SK-N-SH (cell line): ENCODE data around the gene RP2. TPM values are rescaled to one million over a fixed set of nuclear protein-coding genes. Genes with fewer than 3 reads are reported as not detected.

Experiments used
- CTCF ChIA-PET: fragments of 300-600, 350-600 bp; formaldehyde crosslinking; extraction: SDS; loops from one replicate; lab custom pipeline; 2021; lab: Yijun Ruan, JAX
- POLR2A ChIA-PET: fragments of 350-600 bp; sonication (Branson Sonifier 250); formaldehyde crosslinking; extraction: SDS; loops from one replicate; lab custom pipeline; 2020; ENCODE audit warnings: antibody characterized with exemption, inconsistent platforms; lab: Yijun Ruan, JAX
- DNase-seq: peaks from one replicate; pipeline ENCODE4 v3.0.0; 2012
- H2AFZ ChIP-seq: fragments of 200-600 bp; sonication (generic); 2 replicates; pipeline ENCODE4 v1.8.1; 2016; ENCODE audit warnings: antibody characterized with exemption, mild to moderate bottlenecking, low read depth
- H3F3A ChIP-seq: fragments of 200-600 bp; sonication (generic); replicated peaks from 2 replicates; pipeline ENCODE3; 2016; ENCODE audit warnings: antibody characterized with exemption, mild to moderate bottlenecking; ENCODE audit not compliant: insufficient read depth
- H3K27ac ChIP-seq, 2 experiments: fragments of 200-500 bp in 1 of 2; fragments of 200-600 bp in 1 of 2; sonication (Bioruptor generic) in 1 of 2; sonication (generic), shearing (Covaris generic) in 1 of 2; 2 replicates each; pipeline versions ENCODE4 v1.5.1 to v1.6.1; 2014 to 2016; ENCODE audit warnings: low read depth in 2 of 2, inconsistent platforms in 1 of 2, low read length in 1 of 2, mild to moderate bottlenecking in 1 of 2, mixed read lengths in 1 of 2
- H3K27me3 ChIP-seq: fragments of 200-600 bp; sonication (generic), shearing (Covaris generic); 2 replicates; pipeline ENCODE4 v1.6.1; 2016; ENCODE audit warnings: mixed run types; ENCODE audit not compliant: insufficient read depth
- H3K36me3 ChIP-seq, 2 experiments: fragments of 200-500 bp in 1 of 2; fragments of 200-600 bp in 1 of 2; sonication (Bioruptor generic) in 1 of 2; sonication (generic) in 1 of 2; replicated peaks in 1 of 2; 2 replicates each; pipeline versions ENCODE3 to v1.5.1; 2014 to 2016; ENCODE audit warnings: low read length in 1 of 2, mild to moderate bottlenecking in 1 of 2; ENCODE audit not compliant: insufficient read depth in 2 of 2, control insufficient read depth in 1 of 2
- H3K4me1 ChIP-seq, 2 experiments: fragments of 200-500 bp in 1 of 2; fragments of 200-600 bp in 1 of 2; sonication (Bioruptor generic) in 1 of 2; sonication (generic), shearing (Covaris generic) in 1 of 2; 2 replicates each; pipeline versions ENCODE4 v1.5.1 to v1.6.1; 2014 to 2016; ENCODE audit warnings: low read depth in 1 of 2, low read length in 1 of 2, mixed run types in 1 of 2; ENCODE audit not compliant: insufficient read depth in 2 of 2, control insufficient read depth in 1 of 2
- H3K4me2 ChIP-seq: fragments of 200-600 bp; sonication (generic), shearing (Covaris generic); 2 replicates; pipeline ENCODE4 v1.6.1; 2017; ENCODE audit warnings: mixed run types
- H3K4me3 ChIP-seq, 2 experiments: fragments of 200-500 bp in 1 of 2; fragments of 200-600 bp in 1 of 2; sonication (Bioruptor generic) in 1 of 2; sonication (generic), shearing (Covaris generic) in 1 of 2; 2 replicates each; pipeline versions ENCODE4 v1.5.1 to v1.8.1; 2014 to 2016; ENCODE audit warnings: low read depth in 2 of 2, inconsistent platforms in 1 of 2, low read length in 1 of 2, mild to moderate bottlenecking in 1 of 2, mixed read lengths in 1 of 2, moderate library complexity in 1 of 2
- H3K79me2 ChIP-seq: fragments of 200-600 bp; sonication (generic); 2 replicates; pipeline ENCODE4 v1.8.1; 2017; ENCODE audit warnings: mild to moderate bottlenecking; ENCODE audit not compliant: insufficient read depth
- H3K9ac ChIP-seq: fragments of 200-600 bp; sonication (generic); 2 replicates; pipeline ENCODE4 v1.6.1; 2017; ENCODE audit warnings: mixed run types
- H3K9me2 ChIP-seq: fragments of 200-600 bp; sonication (generic); 2 replicates; pipeline ENCODE4 v1.6.1; 2017; ENCODE audit warnings: mixed run types
- H3K9me3 ChIP-seq: fragments of 200-600 bp; sonication (generic); 2 replicates; pipeline ENCODE4 v1.6.1; 2017; ENCODE audit warnings: mixed run types, mild to moderate bottlenecking, moderate library complexity
- H4K20me1 ChIP-seq: fragments of 200-600 bp; sonication (generic); 2 replicates; pipeline ENCODE4 v1.6.1; 2017; ENCODE audit warnings: mild to moderate bottlenecking, mixed run types; ENCODE audit not compliant: insufficient read depth
- GABPA ChIP-seq: IDR thresholded peaks from 2 replicates; pipeline ENCODE4 v1.4.0; 2012; ENCODE audit warnings: low read depth, mild to moderate bottlenecking
- JUND ChIP-seq: IDR thresholded peaks from 2 replicates; pipeline ENCODE4 v1.4.0; 2012
- NFIC ChIP-seq: IDR thresholded peaks from 2 replicates; pipeline ENCODE4 v1.4.0; 2012; ENCODE audit warnings: borderline replicate concordance
- NRF1 ChIP-seq: IDR thresholded peaks from 2 replicates; pipeline ENCODE4 v1.6.1; 2012; ENCODE audit warnings: low read depth, mild to moderate bottlenecking, low read length
- RAD21 ChIP-seq: IDR thresholded peaks from 2 replicates; pipeline ENCODE4 v1.6.1; 2012; ENCODE audit warnings: mild to moderate bottlenecking, low read length
- RCOR1 ChIP-seq: fragments of 150-350 bp; IDR thresholded peaks from 2 replicates; pipeline ENCODE4 v1.6.1; 2017; ENCODE audit warnings: antibody characterized with exemption, low read length
- REST ChIP-seq: IDR thresholded peaks from 2 replicates; pipeline ENCODE4 v1.6.1; 2012; ENCODE audit warnings: mild to moderate bottlenecking, low read depth, low read length, moderate library complexity
- RFX5 ChIP-seq: IDR thresholded peaks from 2 replicates; pipeline ENCODE4 v1.6.1; 2012; ENCODE audit warnings: mild to moderate bottlenecking, improper control_type of control experiment, low read length
- SIN3A ChIP-seq: IDR thresholded peaks from 2 replicates; pipeline ENCODE4 v1.6.1; 2012; ENCODE audit warnings: low read depth, mild to moderate bottlenecking, low read length, moderate library complexity, borderline replicate concordance
- YY1 ChIP-seq: IDR thresholded peaks from 2 replicates; pipeline ENCODE4 v1.4.0; 2012; ENCODE audit warnings: low read depth, mild to moderate bottlenecking
- WGBS: methylation state at CpG from one replicate; pipeline ENCODE4 v1.1.6; 2017; ENCODE audit warnings: low lambda C conversion rate; 5-methylcytosine and 5-hydroxymethylcytosine counted together
- polyA plus RNA-seq, 3 experiments: library from polyadenylated mRNA; depleted of rRNA; stranded (reverse); fragments of >200 nt; gene quantifications; 2 replicates each; pipeline ENCODE4 v1.2.3, GENCODE V29; 2012

The RP2 gene
- polyA plus RNA-seq, 1 of the 3 experiments (the other 2 are of a cell fraction): 4.5 TPM

GRCh38 chrX:46850771-46851170, 13.9 kb downstream of the RP2 start:
- Histone ChIP-seq H3K36me3 (peaks cover 4 to 9% of the 10 kb centered on the region in 2 experiments), H3K27me3 (no peaks in the 10 kb centered on the region; the same call in 1 of the 2 replicates), H3K9me3 (no peaks in the 10 kb centered on the region), H3K27ac (no peak overlapping the region), H3K4me3 (no peak overlapping the region), H3K79me2 (peaks cover 71% of the 10 kb centered on the region), H3K4me1 (no peaks in the 10 kb centered on the region), H2AFZ (no peak overlapping the region), H4K20me1 (0 out of 2 replicates have a peak, but pooled peaks cover 2% of the 10 kb centered on the region), H3F3A (no peaks in the 10 kb centered on the region), H3K9ac (no peak overlapping the region), H3K9me2 (no peaks in the 10 kb centered on the region), H3K4me2 (no peak overlapping the region)
- CTCF ChIA-PET: interaction anchor here (0.7 to 1.0 kb wide), 3 partner anchors 9 to 13 kb away, joined by 3 read pairs; no protein-coding TSS in a partner anchor
- TF ChIP-seq RCOR1 (no peak), SIN3A (no peak), RFX5 (no peak), NRF1 (no peak), REST (no peak)
- POLR2A ChIA-PET: no interaction called here
- DNase-seq: no peak
- WGBS: 48% methylated on average over 1 of the region's 1 CpG

- no peaks in the 10 kb centered on the region for H3F3A ChIP-seq
- H3K4me1 ChIP-seq: no peaks in the 10 kb centered on the region
- peaks cover 29% of the 10 kb centered on the region for H3K79me2 ChIP-seq
- ChIA-PET POLR2A (no interaction called here), CTCF (no interaction called here)
- TF ChIP-seq YY1: no peak
- peaks cover 6 to 7% of the 10 kb centered on the region in 2 experiments for H3K36me3 ChIP-seq
- H3K4me2 ChIP-seq: no peak overlapping the region
- H3K9me2 ChIP-seq: no peaks in the 10 kb centered on the region
- H3K4me3 ChIP-seq: no peak overlapping the region
- H4K20me1 ChIP-seq: no peaks in the 10 kb centered on the region
- DNase-seq: no peak
- H3K27ac ChIP-seq: no peak overlapping the region
- H3K9ac ChIP-seq: no peak overlapping the region
- H3K9me3 ChIP-seq: no peaks in the 10 kb centered on the region
- H3K27me3 ChIP-seq: no peaks in the 10 kb centered on the region
- no peak overlapping the region for H2AFZ ChIP-seq
Measured at GRCh38 chrX:46856483-46856882, 19.6 kb downstream of the RP2 start.

- TF ChIP-seq RAD21: no peak
- TF ChIP-seq GABPA: no peak
- TF ChIP-seq NFIC: no peak
- no peak for TF ChIP-seq JUND
- TF ChIP-seq, all 33 proteins: peak for 0
- DNase-seq: no peak
- no peaks in the 10 kb centered on the region for H3K27me3 ChIP-seq
- H3K9me2 ChIP-seq: no peaks in the 10 kb centered on the region
- POLR2A ChIA-PET: no interaction called here
- CTCF ChIA-PET: interaction anchor here (0.9 kb wide), 1 partner anchor 10 kb away, joined by 3 read pairs; no protein-coding TSS in a partner anchor
- no peak overlapping the region for H3K4me2 ChIP-seq
- H4K20me1 ChIP-seq: no peaks in the 10 kb centered on the region
- WGBS: 43% methylated on average over 1 of the region's 1 CpG
- H3K4me3 ChIP-seq: no peak overlapping the region
- H3K79me2 ChIP-seq: peaks cover 12% of the 10 kb centered on the region
- H3K9me3 ChIP-seq: no peaks in the 10 kb centered on the region
- H3K4me1 ChIP-seq: no peaks in the 10 kb centered on the region
- H2AFZ ChIP-seq: no peak overlapping the region
- peaks cover 3% of the 10 kb centered on the region for H3F3A ChIP-seq
- H3K36me3 ChIP-seq: peaks cover 0 to 3% of the 10 kb centered on the region in 2 experiments
- no peak overlapping the region for H3K27ac ChIP-seq
- no peak overlapping the region for H3K9ac ChIP-seq
Measured at GRCh38 chrX:46860557-46860956, 23.7 kb downstream of the RP2 start.
